H1 (cell line): ENCODE results near the gene P2RY1.

Source experiments
- BRCA1 ChIP-seq: IDR thresholded peaks from 2 replicates; pipeline ENCODE4 v1.6.1; 2012; ENCODE audit warnings: low read depth, low read length, improper control_type of control experiment
- CEBPB ChIP-seq: IDR thresholded peaks from 2 replicates; pipeline ENCODE4 v1.6.1; 2012; ENCODE audit warnings: low read depth, low read length
- GABPA ChIP-seq: IDR thresholded peaks from 2 replicates; pipeline ENCODE4 v1.6.1; 2011; ENCODE audit warnings: mild to moderate bottlenecking, low read length, moderate library complexity, borderline replicate concordance; ENCODE audit not compliant: insufficient read depth
- POLR2A ChIP-seq, 2 experiments: IDR thresholded peaks; 1 replicate in 1 of 2; 2 replicates in 1 of 2; pipeline ENCODE4 v1.6.1; 2011; ENCODE audit warnings: low read depth in 2 of 2, low read length in 2 of 2, mild to moderate bottlenecking in 2 of 2; ENCODE audit errors: control extremely low read depth in 1 of 2
- RAD21 ChIP-seq, 2 experiments: IDR thresholded peaks in 1 of 2; conservative IDR thresholded peaks in 1 of 2; 2 replicates each; pipeline ENCODE4 v1.6.1; 2011; ENCODE audit warnings: low read depth in 2 of 2, low read length in 2 of 2, improper control_type of control experiment in 1 of 2, inconsistent platforms in 1 of 2, mild to moderate bottlenecking in 1 of 2, moderate library complexity in 1 of 2
- RXRA ChIP-seq: IDR thresholded peaks from 2 replicates; pipeline ENCODE4 v1.6.1; 2011; ENCODE audit warnings: low read depth, mild to moderate bottlenecking, low read length, moderate library complexity; ENCODE audit not compliant: insufficient read depth
- SP1 ChIP-seq: IDR thresholded peaks from 2 replicates; pipeline ENCODE4 v1.6.1; 2011; ENCODE audit warnings: low read depth, low read length
- TAF1 ChIP-seq: IDR thresholded peaks from 2 replicates; pipeline ENCODE4 v1.6.1; 2011; ENCODE audit warnings: mild to moderate bottlenecking, low read depth, low read length
- TF ChIP-seq, protein P1 (sequence below), 3 experiments: IDR thresholded peaks; 1 replicate in 2 of 3; 2 replicates in 1 of 3; pipeline versions ENCODE4 v1.5.1 to v1.6.1; 2011; ENCODE audit warnings: low read length in 3 of 3, mild to moderate bottlenecking in 3 of 3, inconsistent platforms in 2 of 3, low read depth in 1 of 3, moderate library complexity in 1 of 3; ENCODE audit not compliant: insufficient read depth in 1 of 3; ENCODE audit errors: control extremely low read depth in 1 of 3

DNA sequence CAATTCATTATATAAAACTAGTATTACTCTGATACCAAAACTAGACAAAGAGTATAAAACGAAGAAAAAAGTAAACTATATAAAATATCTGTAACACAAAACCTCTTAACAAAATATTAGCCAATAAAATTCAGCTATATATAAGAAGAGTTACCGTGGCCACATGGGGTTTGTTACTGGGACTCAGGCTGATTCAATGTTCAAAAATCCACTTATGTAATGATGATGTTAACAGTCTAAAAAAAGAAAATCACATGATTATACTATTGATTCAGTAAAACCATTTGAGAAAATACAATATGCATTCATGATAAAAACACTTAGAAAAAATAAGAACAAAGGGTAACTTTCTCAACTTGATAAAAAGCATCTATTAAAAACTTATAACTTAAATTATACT, 18.3 kb downstream of the P2RY1 start:
- TF ChIP-seq TAF1 (no peak), GABPA (no peak), RXRA (no peak), POLR2A (IDR thresholded peaks at IDR 0.05; ENCODE audit: control extremely low read depth in 1 of 2, low read depth in 2 of 2, low read length in 2 of 2) (no peak), CEBPB (no peak), SP1 (no peak), BRCA1 (no peak), RAD21 (IDR thresholded peaks at IDR 0.05 in 1 of 2, conservative IDR thresholded peaks at IDR 0.05 in 1 of 2; ENCODE audit: low read depth in 2 of 2, low read length in 2 of 2) (no peak)
- TF ChIP-seq, protein P1, sequence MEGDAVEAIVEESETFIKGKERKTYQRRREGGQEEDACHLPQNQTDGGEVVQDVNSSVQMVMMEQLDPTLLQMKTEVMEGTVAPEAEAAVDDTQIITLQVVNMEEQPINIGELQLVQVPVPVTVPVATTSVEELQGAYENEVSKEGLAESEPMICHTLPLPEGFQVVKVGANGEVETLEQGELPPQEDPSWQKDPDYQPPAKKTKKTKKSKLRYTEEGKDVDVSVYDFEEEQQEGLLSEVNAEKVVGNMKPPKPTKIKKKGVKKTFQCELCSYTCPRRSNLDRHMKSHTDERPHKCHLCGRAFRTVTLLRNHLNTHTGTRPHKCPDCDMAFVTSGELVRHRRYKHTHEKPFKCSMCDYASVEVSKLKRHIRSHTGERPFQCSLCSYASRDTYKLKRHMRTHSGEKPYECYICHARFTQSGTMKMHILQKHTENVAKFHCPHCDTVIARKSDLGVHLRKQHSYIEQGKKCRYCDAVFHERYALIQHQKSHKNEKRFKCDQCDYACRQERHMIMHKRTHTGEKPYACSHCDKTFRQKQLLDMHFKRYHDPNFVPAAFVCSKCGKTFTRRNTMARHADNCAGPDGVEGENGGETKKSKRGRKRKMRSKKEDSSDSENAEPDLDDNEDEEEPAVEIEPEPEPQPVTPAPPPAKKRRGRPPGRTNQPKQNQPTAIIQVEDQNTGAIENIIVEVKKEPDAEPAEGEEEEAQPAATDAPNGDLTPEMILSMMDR (IDR thresholded peaks at IDR 0.05; ENCODE audit: control extremely low read depth in 1 of 3, insufficient read depth in 1 of 3, low read depth in 1 of 3, low read length in 3 of 3) = no peak
